Neural cell (in vitro differentiated cells): ENCODE data around the gene SLC9A3.

ENCODE experiments used
- CTCF ChIP-seq: fragments of 450-650 bp; IDR thresholded peaks from 2 replicates; pipeline ENCODE4 v1.5.1; 2014; ENCODE audit warnings: antibody characterized with exemption, mild to moderate bottlenecking, moderate library complexity; ENCODE audit not compliant: poor library complexity, severe bottlenecking
- EP300 ChIP-seq: fragments of 450-650 bp; conservative IDR thresholded peaks from 2 replicates; pipeline ENCODE4 v1.6.1; 2014; ENCODE audit warnings: antibody characterized with exemption, mild to moderate bottlenecking, moderate library complexity; ENCODE audit not compliant: poor library complexity, severe bottlenecking
- EZH2 ChIP-seq: fragments of 200-600, 300-800 bp; shearing (Covaris generic), sonication (generic); IDR thresholded peaks from 2 replicates; pipeline ENCODE4 v1.6.1; 2014; ENCODE audit warnings: antibody characterized with exemption, low read length, borderline replicate concordance, mild to moderate bottlenecking; ENCODE audit not compliant: insufficient read depth, poor library complexity, severe bottlenecking
- MXI1 ChIP-seq: fragments of 450-650 bp; conservative IDR thresholded peaks from 2 replicates; pipeline ENCODE4 v1.6.1; 2014; ENCODE audit warnings: antibody characterized with exemption, mild to moderate bottlenecking; ENCODE audit not compliant: poor library complexity, severe bottlenecking
- POLR2AphosphoS5 ChIP-seq: IDR thresholded peaks from 2 replicates; pipeline ENCODE4 v1.6.1; 2012
- RAD21 ChIP-seq: fragments of 450-650 bp; conservative IDR thresholded peaks from 2 replicates; pipeline ENCODE4 v1.6.1; 2014; ENCODE audit warnings: antibody characterized with exemption, mild to moderate bottlenecking, moderate library complexity
- SMC3 ChIP-seq: fragments of 450-650 bp; conservative IDR thresholded peaks from 2 replicates; pipeline ENCODE4 v1.6.1; 2014; ENCODE audit warnings: antibody characterized with exemption, mild to moderate bottlenecking, moderate library complexity; ENCODE audit not compliant: poor library complexity
- TAF1 ChIP-seq: IDR thresholded peaks from 2 replicates; pipeline ENCODE4 v1.6.1; 2012; ENCODE audit warnings: low read depth
- TF ChIP-seq, protein P1 (sequence below): IDR thresholded peaks from 2 replicates; pipeline ENCODE4 v1.6.1; 2012; ENCODE audit warnings: borderline replicate concordance

- TF ChIP-seq CTCF (no peak), SMC3 (no peak), TAF1 (no peak), MXI1 (no peak), RAD21 (no peak), POLR2AphosphoS5 (no peak), EP300 (no peak), EZH2 (no peak)
- TF ChIP-seq, protein P1, sequence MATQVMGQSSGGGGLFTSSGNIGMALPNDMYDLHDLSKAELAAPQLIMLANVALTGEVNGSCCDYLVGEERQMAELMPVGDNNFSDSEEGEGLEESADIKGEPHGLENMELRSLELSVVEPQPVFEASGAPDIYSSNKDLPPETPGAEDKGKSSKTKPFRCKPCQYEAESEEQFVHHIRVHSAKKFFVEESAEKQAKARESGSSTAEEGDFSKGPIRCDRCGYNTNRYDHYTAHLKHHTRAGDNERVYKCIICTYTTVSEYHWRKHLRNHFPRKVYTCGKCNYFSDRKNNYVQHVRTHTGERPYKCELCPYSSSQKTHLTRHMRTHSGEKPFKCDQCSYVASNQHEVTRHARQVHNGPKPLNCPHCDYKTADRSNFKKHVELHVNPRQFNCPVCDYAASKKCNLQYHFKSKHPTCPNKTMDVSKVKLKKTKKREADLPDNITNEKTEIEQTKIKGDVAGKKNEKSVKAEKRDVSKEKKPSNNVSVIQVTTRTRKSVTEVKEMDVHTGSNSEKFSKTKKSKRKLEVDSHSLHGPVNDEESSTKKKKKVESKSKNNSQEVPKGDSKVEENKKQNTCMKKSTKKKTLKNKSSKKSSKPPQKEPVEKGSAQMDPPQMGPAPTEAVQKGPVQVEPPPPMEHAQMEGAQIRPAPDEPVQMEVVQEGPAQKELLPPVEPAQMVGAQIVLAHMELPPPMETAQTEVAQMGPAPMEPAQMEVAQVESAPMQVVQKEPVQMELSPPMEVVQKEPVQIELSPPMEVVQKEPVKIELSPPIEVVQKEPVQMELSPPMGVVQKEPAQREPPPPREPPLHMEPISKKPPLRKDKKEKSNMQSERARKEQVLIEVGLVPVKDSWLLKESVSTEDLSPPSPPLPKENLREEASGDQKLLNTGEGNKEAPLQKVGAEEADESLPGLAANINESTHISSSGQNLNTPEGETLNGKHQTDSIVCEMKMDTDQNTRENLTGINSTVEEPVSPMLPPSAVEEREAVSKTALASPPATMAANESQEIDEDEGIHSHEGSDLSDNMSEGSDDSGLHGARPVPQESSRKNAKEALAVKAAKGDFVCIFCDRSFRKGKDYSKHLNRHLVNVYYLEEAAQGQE, result no peak
These were observed 39.7 kb downstream of the SLC9A3 start for GRCh38 chr5:484556-484955.
